OCI-LY1 (cell line): ENCODE results near the gene SLFN5.

Experiments
- H2AFZ ChIP-seq: fragments of 200-600 bp; sonication (generic), shearing (Covaris generic); 2 replicates; pipeline ENCODE4 v1.6.0; 2014; ENCODE audit warnings: antibody characterized with exemption, mild to moderate bottlenecking, low read length
- H3F3A ChIP-seq: fragments of 200-600 bp; sonication (generic), shearing (Covaris generic); 2 replicates; pipeline ENCODE4 v1.6.0; 2014; ENCODE audit warnings: mild to moderate bottlenecking, antibody characterized with exemption, low read length, moderate library complexity; ENCODE audit not compliant: insufficient read depth
- H3K27ac ChIP-seq: fragments of 200-600 bp; sonication (generic); 2 replicates; pipeline ENCODE4 v1.5.1; 2014; ENCODE audit warnings: low read length, mixed run types, mild to moderate bottlenecking, low read depth; ENCODE audit not compliant: poor library complexity, severe bottlenecking
- H3K27me3 ChIP-seq: fragments of 200-600 bp; sonication (generic); 2 replicates; pipeline ENCODE4 v1.6.0; 2014; ENCODE audit warnings: antibody characterized with exemption, mild to moderate bottlenecking, low read length, moderate library complexity; ENCODE audit not compliant: insufficient read depth
- H3K36me3 ChIP-seq: fragments of 200-600 bp; sonication (generic); 2 replicates; pipeline ENCODE4 v1.6.1; 2014; ENCODE audit warnings: mild to moderate bottlenecking, antibody characterized with exemption, low read length, moderate library complexity, mixed read lengths; ENCODE audit not compliant: insufficient read depth
- H3K4me1 ChIP-seq: fragments of 200-600 bp; sonication (generic); 2 replicates; pipeline ENCODE4 v1.5.1; 2014; ENCODE audit warnings: mild to moderate bottlenecking, low read length, moderate library complexity; ENCODE audit not compliant: insufficient read depth, severe bottlenecking
- H3K4me2 ChIP-seq: fragments of 200-600 bp; sonication (generic), shearing (Covaris generic); 2 replicates; pipeline ENCODE4 v1.6.1; 2014; ENCODE audit warnings: low read length
- H3K4me3 ChIP-seq: fragments of 200-600 bp; sonication (generic); 2 replicates; pipeline ENCODE4 v1.5.1; 2014; ENCODE audit warnings: low read length, low read depth, mild to moderate bottlenecking, mixed read lengths; ENCODE audit not compliant: poor library complexity, severe bottlenecking
- H3K79me2 ChIP-seq: fragments of 200-600 bp; shearing (Covaris generic); 2 replicates; pipeline ENCODE4 v1.6.1; 2016; ENCODE audit warnings: mixed run types, low read length, mixed read lengths; ENCODE audit not compliant: insufficient read depth
- H3K9ac ChIP-seq: fragments of 200-600 bp; sonication (generic), shearing (Covaris generic); 2 replicates; pipeline ENCODE4 v1.6.1; 2014; ENCODE audit warnings: mild to moderate bottlenecking, low read length, mixed read lengths
- H3K9me2 ChIP-seq: fragments of 200-600 bp; sonication (generic), shearing (Covaris generic); 2 replicates; pipeline ENCODE4 v1.6.1; 2014; ENCODE audit warnings: low read depth, mild to moderate bottlenecking, low read length, mixed read lengths
- H3K9me3 ChIP-seq: fragments of 200-600 bp; shearing (Covaris generic); 2 replicates; pipeline ENCODE4 v1.6.1; 2014; ENCODE audit warnings: low read length, mixed read lengths
- H4K20me1 ChIP-seq: fragments of 200-600 bp; sonication (generic), shearing (Covaris generic); 2 replicates; pipeline ENCODE4 v1.6.0; 2016; ENCODE audit warnings: mild to moderate bottlenecking, low read length; ENCODE audit not compliant: insufficient read depth
- CTCF ChIP-seq: fragments of 200-600 bp; sonication (generic), shearing (Covaris generic); IDR thresholded peaks from 2 replicates; pipeline ENCODE4 v1.5.1; 2017; ENCODE audit warnings: mild to moderate bottlenecking, antibody characterized with exemption, low read length, moderate library complexity, mixed read lengths
- EZH2 ChIP-seq: fragments of 200-600 bp; sonication (generic), shearing (Covaris generic); IDR thresholded peaks from 2 replicates; pipeline ENCODE4 v1.8.0; 2017; ENCODE audit warnings: borderline replicate concordance, mixed run types, mild to moderate bottlenecking, antibody characterized with exemption, low read length, moderate library complexity, mixed read lengths

The SLFN5 gene

GRCh38 chr17:35255316-35255715 is 12.4 kb downstream of the SLFN5 start:
- no peak overlapping the region for H3K27ac ChIP-seq
- no peaks in the 10 kb centered on the region for H3K4me1 ChIP-seq
- H3K36me3 ChIP-seq = no peaks in the 10 kb centered on the region
- no peaks in the 10 kb centered on the region for H3F3A ChIP-seq
- H3K9ac ChIP-seq = no peak overlapping the region
- no peaks in the 10 kb centered on the region for H4K20me1 ChIP-seq
- no peak overlapping the region for H2AFZ ChIP-seq
- TF ChIP-seq EZH2 (no peak), CTCF (no peak)
- no peak overlapping the region for H3K4me3 ChIP-seq
- H3K4me2 ChIP-seq = no peak overlapping the region
- H3K27me3 ChIP-seq = no peaks in the 10 kb centered on the region
- no peaks in the 10 kb centered on the region for H3K79me2 ChIP-seq
- no peaks in the 10 kb centered on the region for H3K9me2 ChIP-seq
- H3K9me3 ChIP-seq = no peaks in the 10 kb centered on the region

GRCh38 chr17:35256629-35257028 is 13.8 kb downstream of the SLFN5 start:
- H3K9ac ChIP-seq = no peak overlapping the region
- H3F3A ChIP-seq = no peaks in the 10 kb centered on the region
- no peaks in the 10 kb centered on the region for H3K79me2 ChIP-seq
- TF ChIP-seq CTCF = no peak
- no peak for TF ChIP-seq EZH2
- H3K27ac ChIP-seq = no peak overlapping the region
- H2AFZ ChIP-seq = no peak overlapping the region
- no peaks in the 10 kb centered on the region for H3K9me3 ChIP-seq
- no peaks in the 10 kb centered on the region for H3K9me2 ChIP-seq
- H3K36me3 ChIP-seq = no peaks in the 10 kb centered on the region
- H3K4me2 ChIP-seq = no peak overlapping the region
- H4K20me1 ChIP-seq = no peaks in the 10 kb centered on the region
- no peak overlapping the region for H3K4me3 ChIP-seq
- H3K27me3 ChIP-seq = no peaks in the 10 kb centered on the region
- H3K4me1 ChIP-seq = no peaks in the 10 kb centered on the region

- H3K9me3 ChIP-seq = no peaks in the 10 kb centered on the region
- H3K27ac ChIP-seq = no peak overlapping the region
- no peaks in the 10 kb centered on the region for H3F3A ChIP-seq
- no peaks in the 10 kb centered on the region for H4K20me1 ChIP-seq
- no peak overlapping the region for H2AFZ ChIP-seq
- no peak overlapping the region for H3K4me3 ChIP-seq
- H3K79me2 ChIP-seq = no peaks in the 10 kb centered on the region
- no peak for TF ChIP-seq CTCF
- TF ChIP-seq EZH2 = no peak
- H3K4me2 ChIP-seq = no peak overlapping the region
- no peaks in the 10 kb centered on the region for H3K4me1 ChIP-seq
- H3K9me2 ChIP-seq = no peaks in the 10 kb centered on the region
- H3K27me3 ChIP-seq = no peaks in the 10 kb centered on the region
- H3K36me3 ChIP-seq = no peaks in the 10 kb centered on the region
- no peak overlapping the region for H3K9ac ChIP-seq
Measured at GRCh38 chr17:35257208-35257659, 14.4 kb downstream of the SLFN5 start.
